Left lung (tissue), 10 donors: ENCODE measurements around the gene CEP44. TPM values are rescaled to one million over a fixed set of nuclear protein-coding genes. Genes with fewer than 3 reads are reported as not detected.

Experiments used
- ATAC-seq: fragments of 200-7000 bp; cut with Tn5 transposase; one replicate; pipeline ENCODE4 v1.9.1; 2020; ENCODE audit warnings: moderate library complexity
- DNase-seq, 4 donors: peaks; one replicate each; pipeline ENCODE4 v3.0.0-alpha.2; 2013 to 2020
- H3K27ac ChIP-seq, 2 donors: fragments of 200-600 bp; sonication (generic) in 1 of 2; one replicate each; pipeline versions ENCODE4 v1.5.0 to v1.8.0; 2020 to 2021
- H3K27me3 ChIP-seq, 2 donors: fragments of 200-600 bp; sonication (generic) in 1 of 2; one replicate each; pipeline versions ENCODE4 v1.5.0 to v1.8.0; 2020 to 2021
- H3K36me3 ChIP-seq, 2 donors: fragments of 200-600 bp; sonication (generic) in 1 of 2; one replicate each; pipeline versions ENCODE4 v1.5.0 to v1.8.0; 2020 to 2021
- H3K4me1 ChIP-seq, 2 donors: fragments of 200-600 bp; one replicate each; pipeline ENCODE4 v1.8.0; 2021
- H3K4me3 ChIP-seq, 2 donors: fragments of 200-600 bp; sonication (generic) in 1 of 2; one replicate each; pipeline versions ENCODE4 v1.5.0 to v1.8.0; 2020 to 2021; ENCODE audit warnings: mild to moderate bottlenecking in 1 of 2
- H3K9me3 ChIP-seq, 2 donors: fragments of 200-600 bp; sonication (generic) in 1 of 2; one replicate each; pipeline versions ENCODE4 v1.5.0 to v1.8.0; 2020 to 2021
- intact Hi-C, 2 donors: fragments of 100-400 bp; cut with DNase I; formaldehyde crosslinking; loops; one replicate each; pipeline versions ENCODE4 v1.11.2 to v1.14.2; 2022
- polyA plus RNA-seq, 6 donors: library from polyadenylated mRNA; unstranded; fragments of 120-200 nt; gene quantifications; one replicate each; pipeline ENCODE4 v1.2.1, GENCODE V29; 2013; ENCODE audit not compliant: insufficient read length in 6 of 6
- total RNA-seq, 2 donors: library from RNA; stranded (reverse); fragmentation: NEBNext Ultra II Directional; extraction: Animal tissue kit (Norgen Biotek cat#: 25700); gene quantifications; one replicate each; pipeline ENCODE4 v1.2.1, GENCODE V29; 2021
- TF ChIP-seq, protein P1 (sequence below), 2 donors: fragments of 200-600 bp; sonication (generic) in 1 of 2; IDR thresholded peaks; one replicate each; pipeline versions ENCODE4 v1.5.0 to v1.8.0; 2021; ENCODE audit warnings: antibody characterized with exemption in 2 of 2
- donor health status: DM: no; HTN: yes; CAD: no.
- donor health status: DM: no; HTN: no; CAD: no.

CEP44 gene
- total and polyA plus RNA-seq, 8 donors = 11.9 to 33.8 (median 27.9) TPM

DNA sequence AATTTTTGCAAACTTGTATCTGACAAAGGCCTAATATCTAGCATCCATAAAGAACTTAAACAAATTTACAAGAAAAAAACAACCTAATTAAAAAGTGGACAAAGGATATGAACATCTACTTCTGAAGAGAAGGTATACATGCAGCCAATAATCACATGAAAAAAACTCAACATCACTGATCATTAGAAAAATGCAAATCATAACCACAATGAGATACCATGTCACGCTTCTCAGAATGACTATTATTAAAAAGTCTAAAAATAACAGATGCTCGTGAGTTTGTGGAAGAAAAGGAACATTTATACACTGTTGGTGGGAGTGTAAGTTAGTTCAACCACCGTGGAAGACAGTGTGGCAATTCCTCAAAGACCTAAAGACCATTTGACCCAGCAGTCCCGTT is 24.0 kb downstream of the CEP44 start:
- no peak overlapping the region for H3K27ac ChIP-seq
- intact Hi-C loops = no loop called here
- H3K4me1 ChIP-seq = no peaks in the 10 kb centered on the region
- ATAC-seq (no peak), DNase-seq (no peak)
- H3K36me3 ChIP-seq = peaks cover 0 to 56% of the 10 kb centered on the region in 2 donors
- H3K4me3 ChIP-seq = no peak overlapping the region
- no peaks in the 10 kb centered on the region for H3K9me3 ChIP-seq
- no peaks in the 10 kb centered on the region for H3K27me3 ChIP-seq
- TF ChIP-seq, protein P1, sequence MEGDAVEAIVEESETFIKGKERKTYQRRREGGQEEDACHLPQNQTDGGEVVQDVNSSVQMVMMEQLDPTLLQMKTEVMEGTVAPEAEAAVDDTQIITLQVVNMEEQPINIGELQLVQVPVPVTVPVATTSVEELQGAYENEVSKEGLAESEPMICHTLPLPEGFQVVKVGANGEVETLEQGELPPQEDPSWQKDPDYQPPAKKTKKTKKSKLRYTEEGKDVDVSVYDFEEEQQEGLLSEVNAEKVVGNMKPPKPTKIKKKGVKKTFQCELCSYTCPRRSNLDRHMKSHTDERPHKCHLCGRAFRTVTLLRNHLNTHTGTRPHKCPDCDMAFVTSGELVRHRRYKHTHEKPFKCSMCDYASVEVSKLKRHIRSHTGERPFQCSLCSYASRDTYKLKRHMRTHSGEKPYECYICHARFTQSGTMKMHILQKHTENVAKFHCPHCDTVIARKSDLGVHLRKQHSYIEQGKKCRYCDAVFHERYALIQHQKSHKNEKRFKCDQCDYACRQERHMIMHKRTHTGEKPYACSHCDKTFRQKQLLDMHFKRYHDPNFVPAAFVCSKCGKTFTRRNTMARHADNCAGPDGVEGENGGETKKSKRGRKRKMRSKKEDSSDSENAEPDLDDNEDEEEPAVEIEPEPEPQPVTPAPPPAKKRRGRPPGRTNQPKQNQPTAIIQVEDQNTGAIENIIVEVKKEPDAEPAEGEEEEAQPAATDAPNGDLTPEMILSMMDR (IDR thresholded peaks at IDR 0.05) = no peak

DNA sequence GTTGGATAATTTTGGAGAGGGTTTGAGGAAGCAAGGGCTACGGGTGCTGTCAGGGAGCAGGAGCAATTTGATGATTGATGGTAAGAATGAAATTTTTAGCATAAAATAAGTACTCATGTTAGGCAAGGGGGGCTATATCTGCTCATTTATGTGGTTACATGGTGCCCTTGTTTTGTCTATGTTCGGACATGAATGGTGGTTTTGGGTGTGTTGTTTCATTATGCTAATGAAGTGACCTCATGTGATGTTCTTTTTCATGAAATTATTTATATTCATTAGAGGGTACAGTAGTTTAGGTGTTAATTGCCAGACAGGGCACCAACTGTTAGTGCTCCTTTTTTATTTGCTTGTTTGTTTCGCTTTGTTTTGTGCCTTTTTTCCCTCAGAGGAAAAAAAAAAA is 29.3 kb downstream of the CEP44 start:
- DNase-seq (no peak), ATAC-seq (no peak)
- H3K27me3 ChIP-seq = no peaks in the 10 kb centered on the region
- H3K27ac ChIP-seq = no peak overlapping the region
- no peaks in the 10 kb centered on the region for H3K4me1 ChIP-seq
- intact Hi-C loops = loop anchor here in 1 of 2 donors (10.0 kb wide), 1 partner anchor 88 kb away; no protein-coding TSS in a partner anchor
- no peaks in the 10 kb centered on the region for H3K9me3 ChIP-seq
- no peak overlapping the region for H3K4me3 ChIP-seq
- TF ChIP-seq, protein P1 (IDR thresholded peaks at IDR 0.05) = no peak
- peaks cover 0 to 41% of the 10 kb centered on the region in 2 donors for H3K36me3 ChIP-seq

DNA sequence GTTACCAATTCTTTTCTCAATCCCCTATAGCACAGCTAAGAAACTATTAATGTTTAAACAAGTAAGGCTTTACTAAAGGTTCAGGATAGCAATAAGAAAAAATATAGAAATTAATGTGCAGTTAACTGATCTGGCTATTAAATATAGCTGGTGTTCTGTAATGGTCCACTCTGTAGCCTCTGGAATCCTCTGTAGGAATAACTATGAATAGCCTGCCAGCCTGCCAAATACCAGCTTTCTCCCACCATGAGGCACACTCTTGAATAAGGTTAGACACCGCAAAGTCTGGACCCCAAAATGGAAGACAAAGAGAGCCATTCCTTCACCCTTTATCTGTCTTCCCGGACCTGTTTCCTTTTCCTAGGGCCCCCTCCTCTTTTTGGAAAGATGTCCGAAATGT is 30.6 kb downstream of the CEP44 start:
- ATAC-seq = no peak
- no peaks in the 10 kb centered on the region for H3K4me1 ChIP-seq
- no peaks in the 10 kb centered on the region for H3K9me3 ChIP-seq
- TF ChIP-seq, protein P1 (IDR thresholded peaks at IDR 0.05) = no peak
- intact Hi-C loops = loop anchor here in 1 of 2 donors (10.0 kb wide), 1 partner anchor 89 kb away; no protein-coding TSS in a partner anchor
- no peak overlapping the region for H3K4me3 ChIP-seq
- no peak overlapping the region for H3K27ac ChIP-seq
- DNase-seq = no peak
- no peaks in the 10 kb centered on the region for H3K27me3 ChIP-seq
- peaks cover 0 to 31% of the 10 kb centered on the region in 2 donors for H3K36me3 ChIP-seq

DNA sequence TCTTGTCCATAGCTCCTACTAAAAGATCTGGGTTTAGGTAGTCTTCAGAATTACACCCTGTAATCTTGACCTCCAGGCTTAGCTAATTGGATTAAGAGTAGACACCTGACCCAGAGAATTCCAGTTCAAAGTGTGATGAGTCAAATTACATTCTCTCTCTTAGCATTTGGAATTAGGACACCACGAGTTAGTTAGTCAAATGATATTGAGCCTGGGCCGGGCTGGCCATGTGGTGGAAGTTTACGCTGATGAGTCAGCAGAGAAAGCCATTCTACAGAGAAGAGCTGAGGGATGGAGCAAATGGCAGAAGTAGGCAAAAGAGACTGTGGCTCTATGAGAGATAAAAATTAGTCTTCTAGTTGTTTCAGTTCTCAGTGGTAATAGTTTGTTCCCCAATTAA is 31.1 kb downstream of the CEP44 start:
- Histone ChIP-seq H3K27me3 (no peaks in the 10 kb centered on the region), H3K36me3 (peaks cover 0 to 27% of the 10 kb centered on the region in 2 donors), H3K4me1 (no peaks in the 10 kb centered on the region), H3K4me3 (no peak overlapping the region), H3K27ac (no peak overlapping the region), H3K9me3 (no peaks in the 10 kb centered on the region)
- TF ChIP-seq, protein P1 (IDR thresholded peaks at IDR 0.05) = no peak
- DNase-seq (no peak), ATAC-seq (no peak)
- intact Hi-C loops = loop anchor here in 1 of 2 donors (10.0 kb wide), 1 partner anchor 90 kb away; no protein-coding TSS in a partner anchor

DNA sequence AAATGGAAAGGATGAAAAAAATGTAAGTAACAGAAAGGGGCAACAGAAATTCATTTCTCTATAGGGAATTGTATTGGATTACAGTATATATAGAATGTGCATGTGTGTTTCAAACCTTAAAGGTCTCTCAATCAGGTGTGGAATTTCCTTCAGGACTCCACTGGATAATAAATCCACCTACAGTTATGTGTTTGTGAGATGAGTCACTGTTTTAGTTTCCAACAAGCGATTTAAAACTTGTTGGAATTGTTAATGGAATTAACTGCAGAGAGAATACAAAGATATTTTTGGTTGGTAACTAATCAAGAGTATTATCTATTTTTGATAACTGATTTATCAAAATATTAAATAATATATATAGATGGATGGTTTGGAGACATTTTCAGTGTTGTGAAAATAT is 32.8 kb downstream of the CEP44 start:
- H3K36me3 ChIP-seq = peaks cover 0 to 19% of the 10 kb centered on the region in 2 donors
- intact Hi-C loops = loop anchor here in 1 of 2 donors (10.0 kb wide), 1 partner anchor 92 kb away; no protein-coding TSS in a partner anchor
- no peak for DNase-seq
- H3K27ac ChIP-seq = no peak overlapping the region
- H3K27me3 ChIP-seq = no peaks in the 10 kb centered on the region
- TF ChIP-seq, protein P1 (IDR thresholded peaks at IDR 0.05) = no peak
- ATAC-seq = no peak
- H3K9me3 ChIP-seq = no peaks in the 10 kb centered on the region
- H3K4me1 ChIP-seq = no peaks in the 10 kb centered on the region
- no peak overlapping the region for H3K4me3 ChIP-seq
